Panc1 (cell line): Measurements from ENCODE around the gene CA9. TPM values are rescaled to one million over a fixed set of nuclear protein-coding genes. Genes with fewer than 3 reads are reported as not detected.

Experiments used
- ATAC-seq: fragments of 200-7000 bp; cut with Tn5 transposase; 2 replicates; pipeline ENCODE4 v1.9.1; 2020; ENCODE audit warnings: mild to moderate bottlenecking, moderate library complexity
- BruUV-seq: library from RNA; stranded (reverse); fragments of 400-500 nt; replicated peaks from 2 replicates; lab custom pipeline; 2021; lab: Mats Ljungman, UMichigan
- CTCF ChIA-PET: fragments of 300-600 bp; sonication (Branson Sonifier 250); formaldehyde crosslinking; loops from one replicate; lab custom pipeline; 2022; ENCODE audit warnings: antibody characterized with exemption; lab: Charles Lee
- POLR2A ChIA-PET: fragments of 300-600 bp; sonication (Branson Sonifier 250); formaldehyde crosslinking; loops from one replicate; lab custom pipeline; 2022; ENCODE audit warnings: antibody characterized with exemption; lab: Charles Lee
- DNase-seq: peaks from one replicate; pipeline ENCODE4 v3.0.0-alpha.2; 2010; ENCODE audit warnings: low read depth, low spot score
- H3K27ac ChIP-seq: 2 replicates; pipeline ENCODE4 v1.5.1; 2011; ENCODE audit warnings: mild to moderate bottlenecking, low read length, inconsistent platforms
- H3K27me3 ChIP-seq: fragments of 200-500 bp; sonication (Bioruptor generic); 2 replicates; pipeline ENCODE4 v1.6.0; 2014; ENCODE audit warnings: low read length, inconsistent platforms; ENCODE audit not compliant: control insufficient read depth, insufficient read depth
- H3K36me3 ChIP-seq: fragments of 200-500 bp; sonication (Bioruptor generic); 2 replicates; pipeline ENCODE4 v1.5.1; 2014; ENCODE audit warnings: inconsistent platforms, mild to moderate bottlenecking, low read length, moderate library complexity; ENCODE audit not compliant: control insufficient read depth, insufficient read depth
- H3K4me1 ChIP-seq: 2 replicates; pipeline ENCODE4 v1.5.1; 2011; ENCODE audit warnings: inconsistent platforms, mild to moderate bottlenecking, low read length, moderate library complexity; ENCODE audit not compliant: control insufficient read depth, insufficient read depth
- H3K4me3 ChIP-seq, 2 experiments: 2 replicates each; pipeline ENCODE4 v1.5.1; 2011 to 2012; ENCODE audit warnings: low read depth in 2 of 2, low read length in 2 of 2, mild to moderate bottlenecking in 2 of 2, inconsistent platforms in 1 of 2, moderate library complexity in 1 of 2
- H3K9me3 ChIP-seq: fragments of 200-500 bp; sonication (Bioruptor generic); 2 replicates; pipeline ENCODE4 v1.5.1; 2014; ENCODE audit warnings: low read depth, mild to moderate bottlenecking, inconsistent platforms, low read length, moderate library complexity; ENCODE audit not compliant: control insufficient read depth, insufficient read depth
- POLR2AphosphoS5 ChIP-seq: IDR thresholded peaks from 2 replicates; pipeline ENCODE4 v1.6.1; 2012; ENCODE audit warnings: mild to moderate bottlenecking, low read depth, low read length, moderate library complexity
- SIN3A ChIP-seq: IDR thresholded peaks from 2 replicates; pipeline ENCODE4 v1.6.1; 2012; ENCODE audit warnings: low read depth, mild to moderate bottlenecking, low read length, moderate library complexity, borderline replicate concordance; ENCODE audit not compliant: insufficient read depth
- TCF7L2 ChIP-seq: IDR thresholded peaks from 2 replicates; pipeline ENCODE4 v1.6.1; 2011; ENCODE audit warnings: mild to moderate bottlenecking, low read depth, low read length, inconsistent platforms
- in situ Hi-C: cut with HindIII; loops from 2 replicates; pipeline ENCODE4 v1.10.0; 2016; ENCODE audit warnings: low sequenced_read_pairs, low pct_unique_long_range_greater_than_20kb
- intact Hi-C: fragments of 100-400 bp; cut with micrococcal nuclease; formaldehyde crosslinking; loops from one replicate; pipeline ENCODE4 v1.10.0; 2022; ENCODE audit not compliant: unreplicated experiment
- total RNA-seq: library from RNA; stranded (reverse); gene quantifications from one replicate; pipeline ENCODE4 v1.2.1, GENCODE V29; 2021; ENCODE audit not compliant: unreplicated experiment
- TF ChIP-seq, protein P1 (sequence below), 2 experiments: IDR thresholded peaks; 2 replicates each; pipeline ENCODE4 v1.6.1; 2011 to 2012; ENCODE audit warnings: low read depth in 2 of 2, control low read depth in 1 of 2, low read length in 1 of 2, mild to moderate bottlenecking in 1 of 2, moderate library complexity in 1 of 2; ENCODE audit not compliant: insufficient read depth in 1 of 2
- TF ChIP-seq, protein P2 (sequence below): fragments of 450-650 bp; IDR thresholded peaks from 2 replicates; pipeline ENCODE4 v1.5.1; 2017; ENCODE audit warnings: mild to moderate bottlenecking

Gene CA9
- total RNA-seq, 1 experiment from 2014 or later: 0.31 TPM

DNA sequence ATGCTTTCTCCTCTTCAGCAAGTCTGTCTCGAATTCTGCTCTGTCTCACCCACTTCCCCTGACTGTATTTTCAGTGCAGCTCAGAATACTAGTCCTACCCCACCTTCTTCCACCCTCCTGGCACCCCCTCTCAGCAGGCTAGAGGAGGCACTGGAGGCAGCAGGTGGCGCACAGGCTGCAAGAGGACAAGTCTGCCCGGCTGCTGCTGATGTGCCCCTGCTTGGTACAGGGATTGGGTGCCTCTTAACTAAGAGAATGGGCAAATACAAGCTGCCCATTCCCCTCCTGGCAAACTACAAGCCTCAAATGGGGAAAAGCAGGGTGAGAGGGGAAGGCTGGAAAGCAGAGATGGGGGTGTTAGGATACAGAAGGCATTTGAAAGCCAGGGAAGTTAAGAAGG, 53.2 kb downstream of the CA9 start:
- DNase-seq: no peak
- no peak for ATAC-seq
- H3K27me3 ChIP-seq: no peaks in the 10 kb centered on the region
- H3K4me3 ChIP-seq: no peak overlapping the region
- ChIA-PET CTCF (no interaction called here), POLR2A (no interaction called here)
- no peaks in the 10 kb centered on the region for H3K9me3 ChIP-seq
- no peak for TF ChIP-seq TCF7L2
- no peak for TF ChIP-seq SIN3A
- TF ChIP-seq, protein P1, sequence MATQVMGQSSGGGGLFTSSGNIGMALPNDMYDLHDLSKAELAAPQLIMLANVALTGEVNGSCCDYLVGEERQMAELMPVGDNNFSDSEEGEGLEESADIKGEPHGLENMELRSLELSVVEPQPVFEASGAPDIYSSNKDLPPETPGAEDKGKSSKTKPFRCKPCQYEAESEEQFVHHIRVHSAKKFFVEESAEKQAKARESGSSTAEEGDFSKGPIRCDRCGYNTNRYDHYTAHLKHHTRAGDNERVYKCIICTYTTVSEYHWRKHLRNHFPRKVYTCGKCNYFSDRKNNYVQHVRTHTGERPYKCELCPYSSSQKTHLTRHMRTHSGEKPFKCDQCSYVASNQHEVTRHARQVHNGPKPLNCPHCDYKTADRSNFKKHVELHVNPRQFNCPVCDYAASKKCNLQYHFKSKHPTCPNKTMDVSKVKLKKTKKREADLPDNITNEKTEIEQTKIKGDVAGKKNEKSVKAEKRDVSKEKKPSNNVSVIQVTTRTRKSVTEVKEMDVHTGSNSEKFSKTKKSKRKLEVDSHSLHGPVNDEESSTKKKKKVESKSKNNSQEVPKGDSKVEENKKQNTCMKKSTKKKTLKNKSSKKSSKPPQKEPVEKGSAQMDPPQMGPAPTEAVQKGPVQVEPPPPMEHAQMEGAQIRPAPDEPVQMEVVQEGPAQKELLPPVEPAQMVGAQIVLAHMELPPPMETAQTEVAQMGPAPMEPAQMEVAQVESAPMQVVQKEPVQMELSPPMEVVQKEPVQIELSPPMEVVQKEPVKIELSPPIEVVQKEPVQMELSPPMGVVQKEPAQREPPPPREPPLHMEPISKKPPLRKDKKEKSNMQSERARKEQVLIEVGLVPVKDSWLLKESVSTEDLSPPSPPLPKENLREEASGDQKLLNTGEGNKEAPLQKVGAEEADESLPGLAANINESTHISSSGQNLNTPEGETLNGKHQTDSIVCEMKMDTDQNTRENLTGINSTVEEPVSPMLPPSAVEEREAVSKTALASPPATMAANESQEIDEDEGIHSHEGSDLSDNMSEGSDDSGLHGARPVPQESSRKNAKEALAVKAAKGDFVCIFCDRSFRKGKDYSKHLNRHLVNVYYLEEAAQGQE (IDR thresholded peaks at IDR 0.05; ENCODE audit: insufficient read depth in 1 of 2, low read depth in 2 of 2, low read length in 1 of 2): no peak
- no peak for TF ChIP-seq POLR2AphosphoS5
- peaks cover 28% of the 10 kb centered on the region for H3K4me1 ChIP-seq
- H3K27ac ChIP-seq: no peak overlapping the region
- no TSS peak for BruUV-seq
- in situ Hi-C loops (no loop called here), intact Hi-C loops (loop anchor here (5.0 kb wide), 1 partner anchor 65 kb away; no protein-coding TSS in a partner anchor)
- H3K36me3 ChIP-seq: peaks cover 7% of the 10 kb centered on the region

DNA sequence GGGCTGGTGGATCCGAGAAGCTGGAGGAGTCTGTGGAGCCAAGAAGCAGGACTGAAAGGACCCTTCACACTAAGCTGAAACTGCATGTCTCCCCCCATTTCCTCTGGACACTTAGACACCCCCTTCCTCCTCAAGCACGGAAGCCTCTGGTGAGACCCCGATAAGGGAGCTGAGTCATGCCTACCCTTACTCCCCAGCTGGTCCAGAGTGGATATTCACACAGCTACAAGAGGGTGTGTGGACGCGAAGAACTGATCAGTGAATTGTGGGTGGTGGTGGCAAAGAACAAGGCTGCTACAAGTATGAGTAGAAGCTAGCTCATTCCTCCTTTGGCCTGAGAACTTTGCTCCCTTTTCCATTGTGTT, 53.9 kb downstream of the CA9 start:
- CTCF ChIA-PET: interaction anchor here (0.8 to 1.0 kb wide), 2 partner anchors 31 to 124 kb away, joined by 3 read pairs; no protein-coding TSS in a partner anchor
- intact Hi-C loops (loop anchor here (5.0 kb wide), 1 partner anchor 65 kb away; no protein-coding TSS in a partner anchor), in situ Hi-C loops (no loop called here)
- POLR2A ChIA-PET: no interaction called here
- DNase-seq: no peak
- TF ChIP-seq, protein P2, sequence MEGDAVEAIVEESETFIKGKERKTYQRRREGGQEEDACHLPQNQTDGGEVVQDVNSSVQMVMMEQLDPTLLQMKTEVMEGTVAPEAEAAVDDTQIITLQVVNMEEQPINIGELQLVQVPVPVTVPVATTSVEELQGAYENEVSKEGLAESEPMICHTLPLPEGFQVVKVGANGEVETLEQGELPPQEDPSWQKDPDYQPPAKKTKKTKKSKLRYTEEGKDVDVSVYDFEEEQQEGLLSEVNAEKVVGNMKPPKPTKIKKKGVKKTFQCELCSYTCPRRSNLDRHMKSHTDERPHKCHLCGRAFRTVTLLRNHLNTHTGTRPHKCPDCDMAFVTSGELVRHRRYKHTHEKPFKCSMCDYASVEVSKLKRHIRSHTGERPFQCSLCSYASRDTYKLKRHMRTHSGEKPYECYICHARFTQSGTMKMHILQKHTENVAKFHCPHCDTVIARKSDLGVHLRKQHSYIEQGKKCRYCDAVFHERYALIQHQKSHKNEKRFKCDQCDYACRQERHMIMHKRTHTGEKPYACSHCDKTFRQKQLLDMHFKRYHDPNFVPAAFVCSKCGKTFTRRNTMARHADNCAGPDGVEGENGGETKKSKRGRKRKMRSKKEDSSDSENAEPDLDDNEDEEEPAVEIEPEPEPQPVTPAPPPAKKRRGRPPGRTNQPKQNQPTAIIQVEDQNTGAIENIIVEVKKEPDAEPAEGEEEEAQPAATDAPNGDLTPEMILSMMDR: no peak
- TF ChIP-seq TCF7L2 (no peak), SIN3A (no peak), POLR2AphosphoS5 (no peak)
- TF ChIP-seq, protein P1 (IDR thresholded peaks at IDR 0.05; ENCODE audit: insufficient read depth in 1 of 2, low read depth in 2 of 2, low read length in 1 of 2): no peak
- Histone ChIP-seq H3K4me3 (no peak overlapping the region), H3K27ac (0 out of 2 replicates have a peak overlapping the region, but pooled peaks have one; percentile 1), H3K27me3 (no peaks in the 10 kb centered on the region), H3K4me1 (peaks cover 28% of the 10 kb centered on the region), H3K9me3 (no peaks in the 10 kb centered on the region), H3K36me3 (peaks cover 2% of the 10 kb centered on the region)
- no TSS peak for BruUV-seq
- ATAC-seq: no peak
